ENCODE measurements around the gene HDAC11. TPM values are rescaled to one million over a fixed set of nuclear protein-coding genes. Genes with fewer than 3 reads are reported as not detected.
"Not testable (repeated sequence)": the region's sequence is repeated elsewhere in the genome, so short reads cannot be mapped to it uniquely, and the experiment has no call there.

Gene HDAC11
- 8.9 TPM for polyA plus RNA-seq (2012; ENCODE audit: insufficient read depth, insufficient read length)

DNA sequence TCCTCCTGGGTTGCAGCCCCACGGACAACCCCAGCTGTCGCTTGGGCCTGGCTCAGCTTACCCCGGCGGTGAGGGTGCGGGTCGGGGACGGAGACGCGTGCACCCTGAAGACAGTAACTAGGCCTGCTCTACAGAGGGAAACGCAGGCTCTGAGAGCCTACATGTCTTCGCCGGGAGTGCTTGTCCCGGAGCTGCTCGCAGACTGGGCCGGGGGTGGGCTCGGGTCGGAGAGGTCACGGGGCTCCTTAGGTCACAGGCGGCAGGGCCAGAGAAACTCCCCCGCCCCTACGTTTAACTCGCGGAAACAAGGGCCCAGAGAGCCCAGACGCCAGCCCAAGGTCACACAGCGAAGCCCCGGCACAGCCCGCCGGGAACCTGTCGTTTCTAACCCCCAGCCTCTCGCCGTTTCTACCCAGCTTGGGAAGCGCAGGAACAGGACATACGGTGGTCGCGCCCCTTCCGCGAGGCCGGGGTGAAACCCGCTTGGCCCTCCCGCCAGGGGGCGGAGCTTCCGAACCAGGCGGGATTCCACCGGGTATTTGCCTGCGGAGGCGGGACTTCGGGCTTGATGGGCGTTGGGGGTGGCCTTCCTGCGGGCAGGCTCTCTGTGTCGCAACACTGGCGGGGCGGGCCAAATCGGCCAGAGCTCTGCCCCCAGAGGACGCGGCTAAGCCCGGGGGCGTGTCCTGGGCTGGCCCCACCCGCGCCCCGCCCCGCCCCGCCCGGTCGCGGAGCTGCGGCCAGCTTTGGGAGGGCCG, at the start of gene HDAC11:
HDAC11 (plus strand) TSS at position 725 of the 758 bp plus-strand sequence. CDS start 42 bp downstream, outside the sequence.
- DNase-seq (ENCODE audit: low read depth, low spot score): peak; percentile 90
- H3K4me3 ChIP-seq (ENCODE audit: low read length): peak within 1 kb of the TSS; percentile 68

DNA sequence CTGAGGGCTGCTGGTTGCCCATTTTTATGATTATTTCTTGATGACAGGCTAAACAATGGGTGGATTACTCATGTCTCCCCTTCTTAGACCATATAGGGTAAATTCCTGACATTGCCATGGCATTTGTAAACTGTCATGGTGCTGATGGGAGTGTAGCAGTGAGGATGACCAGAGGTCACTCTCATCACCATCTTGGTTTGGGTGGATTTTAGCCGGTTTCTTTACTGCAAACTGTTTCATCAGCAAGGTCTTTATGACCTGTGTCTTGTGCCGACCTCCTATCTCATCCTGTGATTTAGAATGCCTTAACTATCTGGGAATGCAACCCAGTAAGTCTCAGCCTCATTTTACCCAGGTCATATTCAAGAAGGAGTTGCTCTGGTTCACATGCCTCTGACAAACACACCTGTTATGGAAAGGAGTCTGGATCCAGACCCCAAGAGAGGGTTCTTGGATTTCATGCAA, 49.7 kb upstream of the HDAC11 start:
- not testable (repeated sequence) for H3K4me3 ChIP-seq (ENCODE audit: low read length); DNase-seq (ENCODE audit: low read depth, low spot score)

DNA sequence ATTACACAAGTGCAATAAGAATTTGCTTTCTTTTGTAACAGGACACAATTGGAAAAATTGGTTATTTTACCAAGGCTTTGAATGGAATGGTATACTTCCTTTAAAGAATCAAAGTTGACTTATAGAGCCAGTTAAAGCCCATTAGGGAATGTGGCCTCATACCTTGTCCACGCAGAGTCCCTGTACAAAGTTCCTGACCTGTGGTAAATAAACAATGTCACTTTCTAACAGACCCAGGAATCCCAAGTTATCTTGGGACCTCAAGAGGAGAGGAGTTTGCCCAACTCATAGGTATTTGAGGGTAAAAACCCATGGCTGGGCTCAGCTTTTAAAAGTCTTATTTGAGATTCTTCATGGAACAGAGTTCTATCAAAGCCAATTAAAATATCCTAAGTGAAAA, 48.0 kb upstream of the HDAC11 start:
- DNase-seq (ENCODE audit: low read depth, low spot score): no peak
- no peak overlapping the region for H3K4me3 ChIP-seq (ENCODE audit: low read length)

DNA sequence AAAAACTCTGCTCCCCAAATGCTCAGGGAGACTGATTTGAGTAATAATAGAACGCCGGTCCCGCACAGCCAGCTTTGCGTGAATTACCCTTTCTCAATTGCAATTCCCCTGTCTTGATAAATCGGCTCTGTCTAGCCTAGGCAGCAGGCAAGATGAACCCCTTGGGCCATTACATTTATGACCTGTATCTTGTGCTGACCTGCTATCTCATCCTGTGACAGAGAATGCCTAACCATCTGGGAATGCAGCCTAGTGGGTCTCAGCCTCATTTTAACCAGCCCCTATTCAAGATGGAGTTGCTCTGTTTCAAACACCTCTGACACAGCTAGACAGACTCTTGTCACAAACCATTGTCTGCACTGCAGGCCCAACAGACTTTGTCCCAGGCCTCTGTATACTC, 46.2 kb upstream of the HDAC11 start:
- H3K4me3 ChIP-seq (ENCODE audit: low read length): no peak overlapping the region
- no peak for DNase-seq (ENCODE audit: low read depth, low spot score)

- DNase-seq (ENCODE audit: low read depth, low spot score); H3K4me3 ChIP-seq (ENCODE audit: low read length): not testable (repeated sequence)
Measured at GRCh38 chr3:13436213-13436612, 43.9 kb upstream of the HDAC11 start.

- no peak overlapping the region for H3K4me3 ChIP-seq (ENCODE audit: low read length)
- DNase-seq (ENCODE audit: low read depth, low spot score): no peak
Measured at GRCh38 chr3:13440204-13440817, 39.8 kb upstream of the HDAC11 start.

DNA sequence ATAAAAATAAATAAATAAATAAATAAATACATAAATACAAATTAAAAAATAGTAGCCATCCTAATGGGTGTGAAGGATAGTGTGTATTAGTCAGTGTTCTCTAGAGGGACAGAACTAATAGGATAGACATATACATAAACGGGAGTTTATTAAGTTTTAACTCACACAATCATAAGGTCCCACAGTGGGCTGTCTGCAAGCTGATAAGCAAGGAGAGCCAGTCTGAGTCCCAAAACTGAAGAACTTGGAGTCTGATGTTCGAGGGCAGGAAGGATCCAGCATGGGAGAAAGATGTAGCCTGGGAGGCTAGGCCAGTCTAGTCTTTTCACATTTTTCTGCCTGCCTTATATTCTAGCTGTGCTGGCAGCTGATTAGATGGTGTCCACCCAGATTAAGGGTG, 37.2 kb upstream of the HDAC11 start:
- not testable (repeated sequence) for DNase-seq (ENCODE audit: low read depth, low spot score); H3K4me3 ChIP-seq (ENCODE audit: low read length)

DNA sequence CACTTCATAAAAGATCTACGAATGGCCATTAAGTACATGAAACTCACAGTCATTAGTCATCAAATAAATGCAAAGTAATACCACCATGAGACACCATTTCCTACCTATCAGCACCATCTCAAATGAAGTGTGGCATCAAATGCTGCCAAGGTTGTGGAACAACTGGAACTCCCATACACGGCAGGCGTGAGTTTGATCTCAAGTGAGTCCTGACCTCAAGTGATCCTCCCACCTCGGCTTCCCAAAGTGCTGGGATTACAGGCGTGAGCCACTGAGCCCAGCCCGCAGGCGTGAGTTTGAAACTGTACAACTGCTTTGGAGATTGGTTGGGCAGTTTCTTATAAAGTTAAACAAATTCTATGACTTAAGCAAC, 28.8 kb upstream of the HDAC11 start:
- no peak for DNase-seq (ENCODE audit: low read depth, low spot score)

DNA sequence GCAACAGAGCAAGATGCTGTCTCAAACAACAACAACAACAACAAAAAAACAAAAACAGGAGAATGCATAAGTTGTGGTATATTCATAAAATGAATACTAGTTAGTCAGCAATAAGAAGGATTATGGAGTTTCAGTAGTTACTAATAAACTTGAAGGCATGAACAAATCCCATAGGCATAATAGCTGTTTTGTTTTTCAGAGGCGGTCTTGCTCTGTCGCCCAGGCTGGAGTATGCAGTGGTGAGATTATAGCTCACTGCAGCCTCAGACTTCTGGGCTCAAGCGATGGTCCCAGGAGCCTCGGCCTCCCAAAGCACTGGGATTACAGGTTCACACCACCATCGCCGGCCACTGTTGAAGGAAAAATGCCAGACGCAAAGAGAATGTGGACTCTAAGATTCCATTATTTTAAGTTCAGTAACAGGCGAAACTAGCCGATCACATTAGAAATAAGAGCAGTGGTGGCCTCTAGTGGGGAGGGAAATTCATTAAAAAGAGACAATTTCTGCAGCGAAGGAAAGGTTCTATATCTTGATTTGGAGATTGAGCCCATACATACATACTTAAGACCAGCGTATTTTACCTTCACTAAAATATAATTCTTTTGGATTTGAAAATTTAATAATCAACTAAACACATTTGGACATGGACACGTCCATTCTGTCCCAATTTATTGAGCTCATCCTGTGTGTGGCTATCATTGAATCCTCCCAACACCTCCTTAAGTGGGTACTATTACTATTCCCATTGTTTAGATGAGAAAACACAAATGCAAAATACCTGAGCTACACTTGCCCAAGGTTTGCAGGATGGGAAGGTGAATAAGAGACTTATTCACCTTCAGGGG, 27.4 kb upstream of the HDAC11 start:
- peak overlapping the region; percentile 36 for H3K4me3 ChIP-seq (ENCODE audit: low read length)
- peak; percentile 56 for DNase-seq (ENCODE audit: low read depth, low spot score)

More for the DNA sequence above, 28.8 kb upstream of the HDAC11 start:
- H3K4me3 ChIP-seq (ENCODE audit: low read length): peak overlapping the region; percentile 56

- no peak overlapping the region for H3K4me3 ChIP-seq (ENCODE audit: low read length)
- DNase-seq (ENCODE audit: low read depth, low spot score): no peak
Measured at GRCh38 chr3:13455644-13456043, 24.5 kb upstream of the HDAC11 start.

- no peak overlapping the region for H3K4me3 ChIP-seq (ENCODE audit: low read length)
- DNase-seq (ENCODE audit: low read depth, low spot score): no peak
Measured at GRCh38 chr3:13457593-13457992, 22.5 kb upstream of the HDAC11 start.

DNA sequence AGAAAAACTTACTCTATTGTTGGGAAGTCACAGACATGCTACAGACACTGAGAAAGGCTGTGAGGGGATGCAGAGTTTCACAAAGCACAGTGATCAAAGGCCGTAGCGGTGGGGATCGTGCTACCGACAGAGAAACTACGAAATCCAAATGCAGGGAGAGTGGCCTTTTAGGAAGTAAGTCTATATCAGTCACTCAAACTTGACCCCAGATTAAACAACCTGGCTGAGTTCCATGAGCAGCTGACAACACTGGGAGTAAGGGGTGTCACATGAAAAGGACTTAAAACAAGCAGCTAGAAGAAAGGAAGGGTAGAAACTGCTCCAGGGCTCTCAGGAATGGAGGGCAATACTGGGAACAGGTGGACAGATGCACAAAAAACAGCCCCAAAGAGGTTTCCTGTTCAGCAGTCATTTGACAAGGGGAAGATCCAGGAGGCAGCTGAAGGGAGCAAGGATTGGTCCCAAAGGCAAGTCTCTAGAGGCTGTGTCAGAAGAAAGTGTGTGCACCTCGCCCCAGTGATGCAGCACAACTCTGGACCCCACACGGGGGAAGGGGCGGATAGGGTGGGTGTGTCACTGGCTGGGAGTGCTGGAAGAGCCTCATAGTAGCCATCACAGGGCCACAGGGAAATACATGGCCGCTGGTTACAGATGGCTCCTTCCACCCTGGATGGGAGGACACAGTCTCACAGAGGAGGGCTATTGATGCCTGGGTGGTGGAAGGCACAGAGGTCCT, 20.3 kb upstream of the HDAC11 start:
- H3K4me3 ChIP-seq (ENCODE audit: low read length): no peak overlapping the region
- no peak for DNase-seq (ENCODE audit: low read depth, low spot score)

DNA sequence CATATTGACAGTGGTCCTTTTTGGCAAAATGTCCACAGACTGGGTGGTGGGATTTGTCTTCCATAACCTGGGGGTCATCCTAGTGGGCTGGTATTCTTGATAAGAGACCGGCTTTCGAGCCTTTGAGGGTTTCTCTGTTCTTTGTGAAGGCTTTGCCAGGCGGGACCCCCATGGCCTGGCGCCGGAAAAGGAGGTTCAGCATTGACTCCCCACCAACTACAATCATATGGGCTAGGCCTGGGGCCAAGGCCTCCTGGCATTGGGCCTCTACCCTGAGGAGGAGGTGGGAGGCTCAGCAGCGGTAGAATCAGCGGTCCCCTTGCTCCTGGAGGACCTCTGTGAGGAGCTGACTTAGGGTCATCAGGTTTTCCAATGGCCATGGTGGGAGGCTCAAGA, 19.8 kb upstream of the HDAC11 start:
- DNase-seq (ENCODE audit: low read depth, low spot score): no peak
- H3K4me3 ChIP-seq (ENCODE audit: low read length): no peak overlapping the region

DNA sequence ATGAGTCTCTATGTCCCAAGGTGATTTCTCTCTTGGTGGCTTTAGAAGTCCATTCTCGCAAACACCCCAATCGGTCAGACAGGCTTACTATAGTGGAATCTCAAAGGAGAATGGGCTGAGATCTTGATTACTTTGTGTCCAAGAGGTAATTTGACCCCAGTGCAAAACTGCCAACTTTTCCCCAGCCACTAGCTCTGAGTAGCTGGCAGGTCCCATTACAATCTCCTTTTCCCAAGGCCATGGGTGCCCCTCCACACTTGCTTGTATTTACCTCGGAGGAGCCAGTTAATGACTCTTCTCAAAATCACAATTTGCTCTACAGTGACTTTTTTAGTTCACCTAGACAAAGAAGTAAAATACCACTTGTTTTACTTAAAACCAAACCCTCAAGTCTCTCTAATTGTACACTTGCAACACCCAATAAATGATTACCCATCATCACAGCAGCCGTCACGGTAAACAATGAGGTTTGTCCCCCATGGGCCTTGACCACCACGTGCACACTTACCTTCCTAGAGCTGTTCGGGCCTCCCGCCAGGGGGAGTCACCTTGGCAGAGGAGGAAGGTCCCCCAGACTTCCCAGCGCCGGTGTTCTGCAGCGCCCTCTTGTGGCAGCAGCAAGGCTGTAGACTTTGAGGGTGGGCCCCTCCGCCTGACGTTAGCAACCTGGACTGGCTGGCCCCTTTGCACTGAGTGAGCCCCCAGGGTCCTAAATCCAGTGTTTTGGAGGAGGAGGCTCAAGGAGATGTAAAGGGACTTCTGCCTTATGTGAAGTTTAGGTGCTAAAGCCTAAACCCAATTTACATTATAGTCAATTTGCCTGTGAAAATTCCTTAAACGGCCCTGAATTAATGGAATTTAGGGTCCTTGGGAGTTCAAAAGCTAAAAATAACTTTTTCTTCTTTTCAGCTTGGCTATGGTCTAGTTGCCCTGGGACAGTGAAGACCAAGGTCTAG, 18.7 kb upstream of the HDAC11 start:
- H3K4me3 ChIP-seq (ENCODE audit: low read length): no peak overlapping the region
- DNase-seq (ENCODE audit: low read depth, low spot score): peak; percentile 85

GRCh38 chr3:13462125-13462629, 17.9 kb upstream of the HDAC11 start:
- no peak overlapping the region for H3K4me3 ChIP-seq (ENCODE audit: low read length)
- no peak for DNase-seq (ENCODE audit: low read depth, low spot score)

- no peak for DNase-seq (ENCODE audit: low read depth, low spot score)
- no peak overlapping the region for H3K4me3 ChIP-seq (ENCODE audit: low read length)
Measured at GRCh38 chr3:13462822-13463221, 17.3 kb upstream of the HDAC11 start.

DNA sequence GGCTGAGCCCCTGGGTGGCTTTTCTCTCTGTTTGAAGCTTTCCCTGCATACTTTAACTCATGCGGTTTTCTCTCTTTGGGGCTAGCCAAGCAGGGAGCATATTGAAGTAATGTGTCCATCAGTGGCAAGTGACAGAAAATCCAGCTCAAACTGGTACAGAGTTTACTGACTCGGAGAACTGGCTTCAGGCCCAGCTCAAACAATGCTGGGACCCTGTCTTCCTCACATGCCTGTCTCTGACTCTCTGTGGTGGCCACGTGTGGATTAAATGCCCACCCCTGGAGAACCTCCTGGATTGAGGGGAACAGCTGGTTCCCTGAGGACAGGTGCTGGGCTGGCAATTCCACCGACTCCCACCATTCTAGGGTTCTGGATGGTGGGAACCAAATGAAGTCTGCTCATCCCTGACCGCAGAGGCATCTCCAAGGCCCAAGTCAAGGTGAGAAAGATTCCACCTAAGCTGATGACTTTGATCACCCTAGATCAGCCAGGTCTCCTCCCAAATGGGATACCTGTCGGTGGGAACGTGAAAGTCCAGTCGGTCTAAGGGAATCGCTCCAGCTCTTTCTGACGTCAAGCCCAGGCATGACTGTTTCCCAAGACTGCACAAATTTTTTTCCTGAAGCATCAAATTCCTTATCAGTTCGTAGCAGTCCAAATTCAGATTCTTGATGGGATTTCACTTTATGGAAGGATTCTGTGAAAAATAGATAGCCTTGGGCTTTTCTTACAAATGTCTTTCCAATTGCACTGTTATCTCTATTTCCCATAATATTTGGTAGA, 16.3 kb upstream of the HDAC11 start:
- no peak for DNase-seq (ENCODE audit: low read depth, low spot score)

More for the DNA sequence above, 16.3 kb upstream of the HDAC11 start:
- no peak overlapping the region for H3K4me3 ChIP-seq (ENCODE audit: low read length)

Data from Jurkat, Clone E6-1 (cell line).